ENCODE data around the gene TREX2.

The TREX2 gene

DNA sequence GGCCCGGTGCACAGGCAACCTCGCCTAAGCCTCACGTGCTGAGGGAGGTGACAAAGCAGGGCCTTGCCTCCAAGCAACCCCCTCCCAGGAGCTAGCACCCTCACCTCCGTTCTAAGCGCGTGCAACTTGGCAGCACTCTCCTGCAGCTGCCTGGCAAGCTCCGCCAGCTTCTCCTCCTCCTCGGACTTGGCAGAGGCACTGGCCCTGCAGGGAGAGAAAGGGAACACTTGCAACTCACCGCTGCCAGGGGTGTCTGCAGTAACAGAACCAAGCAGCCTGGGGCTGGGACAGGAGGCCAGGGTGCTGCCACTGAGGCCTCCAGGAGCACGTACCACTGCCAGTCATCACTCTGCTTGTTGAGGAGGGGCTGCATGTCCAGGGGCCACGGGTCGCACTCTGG is 10.3 kb upstream of the TREX2 start:
- DNase-seq (ENCODE audit: low read depth): no peak

DNA sequence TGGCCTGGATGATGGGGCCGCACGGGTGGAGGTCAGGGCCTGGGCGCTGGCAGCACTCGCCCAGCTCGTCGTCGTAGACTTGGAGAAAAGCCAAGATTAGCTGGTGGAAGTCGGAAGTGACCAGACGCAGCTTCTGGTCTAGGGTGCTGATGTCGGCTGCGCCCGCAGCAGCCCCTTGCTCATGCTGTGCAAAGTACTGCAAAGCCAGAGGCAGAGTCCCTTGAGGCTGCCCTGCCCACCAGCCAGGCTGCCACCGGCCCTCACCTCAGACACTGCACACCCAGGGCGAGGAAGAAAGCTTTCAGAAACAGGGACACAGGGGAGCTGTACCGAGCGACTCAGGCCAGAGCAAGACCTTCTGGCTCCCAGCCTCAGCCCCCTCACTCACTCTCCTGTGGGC is 9.7 kb upstream of the TREX2 start:
- no peak for DNase-seq (ENCODE audit: low read depth)

DNA sequence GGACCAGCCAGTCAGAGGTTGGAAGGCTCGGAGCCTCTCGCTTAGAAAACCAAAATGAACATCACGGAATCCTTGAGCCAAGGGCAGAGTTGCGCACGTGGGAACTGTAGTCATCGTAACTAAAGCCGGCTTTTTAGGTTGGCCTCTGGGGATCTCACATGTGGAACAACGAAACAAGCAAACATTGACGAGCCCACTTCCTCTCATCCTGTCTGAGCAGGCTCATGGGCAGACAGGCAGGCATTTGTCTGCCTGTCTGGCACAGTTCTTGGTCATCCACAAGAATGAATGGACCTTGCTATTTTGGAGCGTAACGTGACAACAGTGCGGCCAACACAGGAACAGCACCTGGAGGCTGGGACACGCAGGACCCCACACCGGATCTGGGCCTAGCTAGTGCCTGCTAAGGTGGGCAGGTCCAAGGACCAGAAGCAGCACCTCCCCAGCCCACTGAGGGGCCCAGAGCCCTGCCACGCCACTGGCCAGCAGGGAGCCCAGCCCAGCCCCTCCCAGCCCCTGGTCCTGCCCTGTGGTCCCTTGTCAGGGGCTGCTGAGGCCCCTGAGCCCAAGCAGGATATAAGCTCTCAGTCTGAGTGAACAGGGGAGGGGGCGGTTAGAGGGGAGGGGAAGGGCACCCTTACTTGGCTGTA is 9.2 kb upstream of the TREX2 start:
- DNase-seq (ENCODE audit: low read depth): no peak

DNA sequence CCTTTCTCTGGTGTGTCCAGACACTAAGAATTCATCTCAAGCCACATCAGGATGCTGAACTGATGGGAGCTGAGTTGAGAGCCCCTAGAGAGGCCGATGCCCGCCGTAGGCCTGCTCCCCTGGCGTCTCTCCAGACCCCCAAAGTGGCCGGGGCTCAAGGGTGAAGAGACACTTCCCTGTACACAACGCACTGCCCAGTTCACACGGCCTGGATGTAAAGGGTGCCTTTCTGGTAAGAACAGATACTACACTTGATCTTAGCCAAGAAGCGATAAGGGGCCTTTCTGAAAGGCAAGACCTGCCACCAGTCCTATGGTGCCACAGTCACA is 5.1 kb upstream of the TREX2 start:
- no peak for DNase-seq (ENCODE audit: low read depth)

DNA sequence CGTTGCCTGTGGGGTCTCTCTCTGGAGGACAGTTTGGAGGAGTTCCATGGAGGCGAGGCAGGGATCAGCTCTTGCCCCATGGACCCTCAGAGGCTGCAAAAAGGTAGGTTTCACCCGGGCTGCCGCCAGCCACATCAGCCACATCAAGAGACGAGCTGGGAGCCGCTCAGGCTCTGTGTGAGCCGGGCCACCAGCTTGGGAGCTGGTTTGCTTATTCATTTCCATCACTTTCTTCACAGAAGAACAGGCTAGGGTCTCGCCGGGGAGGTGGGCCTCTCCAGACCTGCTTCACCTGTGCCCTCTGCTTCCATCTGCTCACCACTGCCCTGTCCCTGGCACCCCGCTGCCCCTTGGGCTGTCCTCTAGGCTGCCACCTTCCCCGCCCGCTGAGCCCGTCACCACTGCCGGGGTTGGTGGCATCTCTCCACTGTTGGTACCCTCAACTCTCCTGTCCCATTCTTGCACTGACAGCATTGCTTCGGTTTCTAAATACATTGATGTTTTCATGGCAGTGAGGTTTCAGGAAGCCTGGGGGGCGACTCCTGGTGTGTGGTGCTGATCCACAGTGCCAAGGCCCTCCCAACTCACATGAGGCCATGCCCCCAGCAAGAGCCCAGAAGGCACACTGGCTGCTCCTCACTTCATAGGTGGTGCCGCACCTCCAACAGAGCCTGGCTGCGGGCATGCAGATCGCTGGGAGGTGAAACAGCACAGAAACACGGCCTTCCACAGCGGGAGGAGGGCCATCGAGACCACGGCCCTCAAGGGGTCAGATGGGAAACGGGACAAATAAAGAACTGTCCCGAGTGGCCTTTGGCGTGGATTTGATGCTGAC is 4.5 kb upstream of the TREX2 start:
- DNase-seq (ENCODE audit: low read depth): no peak

DNA sequence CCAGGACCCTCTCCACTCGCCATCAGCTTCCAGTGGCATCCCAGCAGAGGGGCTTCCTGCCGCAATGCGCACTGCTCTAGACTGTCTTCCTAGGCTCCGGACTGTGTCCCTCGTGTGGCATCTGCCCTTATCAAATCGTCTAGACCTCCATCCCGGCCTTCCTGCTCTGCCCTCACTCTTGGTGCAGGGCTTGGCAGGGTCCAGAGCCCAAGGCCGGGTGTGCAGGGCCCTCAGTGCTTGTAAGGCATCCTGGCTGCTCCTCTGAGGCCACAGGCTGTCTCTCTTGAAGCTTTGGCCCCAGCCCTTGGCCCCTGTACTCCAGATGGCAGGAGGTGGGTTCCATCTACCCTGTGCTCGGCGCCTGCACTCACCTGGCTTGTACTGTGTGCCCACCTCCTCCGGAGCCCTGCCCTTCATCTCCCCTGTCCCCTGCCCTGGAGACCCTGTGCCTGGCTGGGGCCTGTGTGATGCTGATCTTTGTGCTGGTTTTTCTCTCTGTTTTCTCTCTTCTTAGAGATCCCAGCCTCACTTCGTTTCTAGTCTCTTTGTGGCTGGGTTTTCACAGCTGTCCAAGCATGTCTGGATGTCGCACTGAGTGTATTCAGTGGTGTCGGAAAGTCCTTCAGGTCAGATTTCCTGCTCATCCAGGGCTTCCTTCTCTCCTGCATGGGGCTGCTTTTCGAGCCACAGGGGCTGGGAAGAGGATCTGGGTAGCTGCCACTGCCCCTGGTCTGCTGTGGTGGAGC is 3.7 kb upstream of the TREX2 start:
- no peak for DNase-seq (ENCODE audit: low read depth)

DNA sequence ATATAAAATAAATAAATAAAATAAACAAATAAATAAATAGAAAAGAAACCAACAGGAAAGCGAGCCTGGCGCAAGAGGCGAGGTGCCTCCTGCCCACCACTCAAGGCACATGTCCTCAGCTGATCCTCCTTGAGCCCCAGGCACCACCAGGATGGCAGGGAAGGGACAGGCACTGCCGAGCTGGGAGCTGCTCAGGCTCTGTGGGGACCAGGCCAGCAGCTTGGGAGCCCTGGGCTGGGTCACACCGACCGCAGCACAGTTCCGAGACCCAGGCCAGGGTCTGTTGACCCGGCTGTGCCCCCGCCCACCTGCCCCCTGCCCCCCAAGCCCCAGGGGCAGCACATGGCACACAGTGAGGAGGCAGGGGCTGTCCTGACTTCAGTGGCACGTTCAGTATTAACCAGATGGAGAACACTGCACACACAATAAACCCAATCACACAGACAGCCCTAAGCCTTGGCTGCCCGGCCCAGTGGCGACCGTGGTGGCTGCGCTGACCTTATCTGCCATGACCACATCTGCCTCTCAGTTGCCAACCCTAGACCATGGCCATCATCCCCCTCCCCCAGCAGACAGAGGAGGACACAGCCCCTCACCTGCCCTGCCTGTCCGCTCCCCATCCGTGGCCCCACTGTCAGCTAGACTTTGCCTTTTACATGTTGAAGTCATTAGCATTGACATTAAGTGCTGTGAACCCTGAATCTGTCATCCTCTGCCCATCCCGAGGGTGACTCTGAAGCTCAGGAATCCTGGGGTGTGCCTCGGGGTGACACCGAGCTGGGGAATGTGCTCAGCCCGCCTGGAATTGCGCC is 2.9 kb upstream of the TREX2 start:
- no peak for DNase-seq (ENCODE audit: low read depth)

DNA sequence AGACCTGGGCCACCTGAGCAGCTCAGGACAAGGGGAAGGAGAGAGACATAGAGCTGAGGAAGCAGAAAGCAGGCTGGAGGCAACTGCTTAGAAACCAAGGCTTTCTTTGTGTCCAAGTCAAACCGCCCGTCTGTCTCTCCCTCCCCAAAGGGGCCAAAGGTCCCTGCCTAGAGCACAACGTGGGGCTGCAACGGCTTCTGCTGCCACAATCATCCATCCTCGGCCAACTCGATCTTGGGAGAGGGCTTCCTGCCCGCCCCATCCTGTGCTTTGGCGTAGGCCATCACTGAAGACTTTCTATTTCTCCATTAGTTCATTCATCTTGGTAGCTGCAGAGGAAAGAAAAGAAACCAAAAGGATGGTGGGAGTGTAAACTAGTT is 1.7 kb upstream of the TREX2 start:
- DNase-seq (ENCODE audit: low read depth): no peak

DNA sequence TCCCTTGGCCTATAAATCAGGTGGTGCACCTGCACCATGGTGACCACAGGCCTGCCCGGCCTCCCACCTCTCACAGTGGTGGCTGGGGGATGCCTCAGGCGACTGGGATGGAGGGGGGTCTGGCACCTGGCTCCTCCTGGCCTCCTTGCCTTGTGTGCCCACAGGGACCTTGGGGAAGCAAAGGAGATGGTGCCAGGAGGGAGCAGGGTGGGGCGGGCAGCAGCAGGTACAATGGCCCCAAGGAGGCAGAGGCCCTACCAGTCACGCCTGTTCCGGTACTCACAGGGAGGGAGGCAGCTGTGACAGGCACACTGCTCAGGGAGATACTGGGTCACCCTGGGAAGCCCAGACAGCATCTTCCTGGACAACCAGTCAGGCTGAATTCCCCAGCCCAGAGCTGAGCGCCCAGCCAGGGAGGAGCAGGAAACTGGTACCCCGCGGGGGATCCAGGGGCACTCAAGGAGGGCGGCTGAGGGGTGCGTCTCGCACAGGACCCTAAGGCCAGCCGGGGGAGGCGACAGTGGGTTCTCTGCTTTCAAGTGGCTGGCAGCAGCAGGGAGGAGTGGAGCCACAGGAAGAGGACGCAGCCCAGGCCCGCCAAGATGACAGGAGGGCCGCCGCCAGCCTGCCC is 1.2 kb upstream of the TREX2 start:
- no peak for DNase-seq (ENCODE audit: low read depth)

DNA sequence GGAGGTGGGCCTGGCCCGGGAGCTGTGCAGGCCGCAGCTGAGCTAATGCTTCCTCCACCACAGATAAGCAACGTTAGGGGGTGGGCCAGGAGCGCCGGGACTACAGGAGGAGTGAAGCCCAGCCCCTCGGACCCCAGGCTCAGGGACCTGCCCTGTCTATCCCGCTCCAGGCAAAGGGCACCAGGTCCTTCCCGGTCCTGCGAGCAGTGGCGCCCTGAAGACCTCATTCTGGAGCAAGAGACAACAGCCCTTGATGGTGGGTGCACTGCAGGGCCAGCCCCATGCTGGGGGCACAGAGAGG is 730 bp upstream of the TREX2 start:
- no peak for DNase-seq (ENCODE audit: low read depth)

DNA sequence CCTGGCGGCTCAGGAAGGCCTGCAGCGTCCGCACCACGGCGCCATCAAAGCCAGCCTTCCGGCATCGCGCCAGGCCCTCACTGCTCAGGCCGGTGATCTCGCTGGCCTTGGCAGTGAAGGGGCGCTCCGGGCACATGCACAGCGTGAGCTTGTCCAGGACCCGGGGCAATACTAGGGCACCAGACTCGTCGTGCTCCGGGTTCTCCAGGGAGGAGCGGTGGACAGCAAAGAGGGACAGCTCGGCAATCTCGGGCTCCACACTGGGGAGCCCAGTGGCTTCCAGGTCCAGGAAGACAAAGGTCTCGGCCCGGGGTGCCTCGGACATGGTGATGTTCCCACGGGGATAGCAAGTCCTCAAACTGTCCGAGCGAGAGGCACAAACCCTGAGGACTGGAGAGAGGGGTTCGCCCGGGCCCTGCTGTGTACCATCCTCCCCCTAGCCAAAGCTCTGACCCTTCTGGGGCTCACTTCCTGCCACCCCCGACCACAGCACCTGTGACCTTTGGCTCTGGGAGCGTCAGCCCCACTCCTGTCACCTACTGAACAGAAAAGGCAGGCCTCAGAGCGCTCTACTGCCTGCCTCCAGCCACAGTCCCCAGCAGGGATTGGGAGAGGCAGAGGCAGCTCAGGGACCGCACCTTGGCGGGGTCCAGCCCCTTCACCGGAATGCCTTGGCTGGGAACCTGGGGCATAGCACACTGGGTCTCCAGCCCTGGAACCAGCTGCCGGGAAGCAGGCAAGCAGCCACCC is 575 bp downstream of the TREX2 start:
- DNase-seq (ENCODE audit: low read depth): no peak

DNA sequence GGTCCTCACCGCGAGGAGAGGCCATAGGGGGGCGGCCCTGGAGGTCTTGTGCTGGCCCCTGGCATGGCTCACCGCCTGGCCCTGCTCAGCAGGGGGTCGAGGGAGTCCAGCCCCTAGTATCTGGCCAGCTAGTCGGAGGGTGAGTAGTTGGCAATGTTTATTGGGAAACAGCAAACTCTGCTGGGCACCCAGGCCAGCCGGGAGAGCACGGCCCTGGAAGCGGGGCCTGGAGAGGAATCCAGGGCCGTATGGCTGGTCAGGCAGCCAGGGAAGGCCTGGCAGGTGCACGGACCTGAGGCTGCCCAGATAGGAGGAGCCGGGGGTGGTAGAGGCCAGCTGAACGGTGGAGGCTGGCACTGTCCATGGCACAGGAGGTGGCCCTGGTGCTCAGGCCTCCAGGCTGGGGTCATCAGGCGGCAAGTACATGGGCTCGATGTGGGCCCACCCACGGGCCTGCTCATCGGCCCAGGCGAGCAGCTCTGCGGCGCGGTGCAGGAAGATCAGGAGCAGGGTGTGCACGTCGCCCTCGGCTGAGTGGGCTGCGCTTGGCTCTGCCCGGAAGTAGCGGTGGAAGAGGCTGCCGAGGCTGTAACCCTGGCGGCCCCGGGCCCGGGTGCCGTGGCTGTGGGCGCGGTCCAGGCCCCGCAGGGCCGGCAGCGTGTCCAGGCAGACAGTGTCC is 1.4 kb downstream of the TREX2 start:
- no peak for DNase-seq (ENCODE audit: low read depth)

DNA sequence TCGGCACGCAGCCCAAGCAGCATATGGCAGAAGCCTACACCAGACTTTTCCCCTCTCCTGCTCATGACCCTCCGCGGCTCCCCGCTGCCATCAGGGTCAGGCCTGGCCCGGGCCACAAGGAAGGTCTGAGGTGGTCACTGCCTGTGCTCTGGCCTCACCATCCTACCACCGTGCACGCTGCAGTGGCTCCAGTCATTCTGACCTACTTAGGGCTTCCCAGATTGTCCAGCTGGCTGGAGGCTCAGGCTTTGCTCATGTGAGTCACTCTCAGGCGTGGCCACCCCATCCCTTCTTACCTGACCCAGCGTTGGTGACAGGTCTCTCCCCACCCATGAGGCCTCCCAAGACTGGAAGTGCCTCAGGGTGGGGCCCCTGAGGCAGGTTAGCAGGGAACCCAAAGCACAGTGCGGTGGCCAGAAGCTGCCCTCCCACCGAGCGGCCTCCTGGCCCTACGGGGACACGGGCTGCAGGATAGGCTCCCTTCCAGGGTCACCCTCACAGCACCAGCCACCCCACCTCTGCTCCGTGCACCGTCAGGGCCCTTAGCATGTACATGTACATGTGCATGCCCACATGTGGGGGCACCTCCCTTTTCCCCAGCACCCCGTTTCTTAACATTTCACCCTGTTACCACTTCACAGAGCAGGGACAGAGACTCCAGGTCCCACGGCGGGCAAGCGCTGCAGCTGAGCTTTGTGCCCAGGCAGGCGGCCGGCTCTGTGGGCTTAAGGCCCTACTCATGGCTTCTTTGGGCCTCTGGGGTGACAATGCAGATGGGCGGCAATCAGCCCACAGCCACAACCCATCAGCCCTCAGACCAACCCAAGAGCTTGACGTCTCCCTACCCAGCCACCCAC is 2.2 kb downstream of the TREX2 start:
- DNase-seq (ENCODE audit: low read depth): no peak

DNA sequence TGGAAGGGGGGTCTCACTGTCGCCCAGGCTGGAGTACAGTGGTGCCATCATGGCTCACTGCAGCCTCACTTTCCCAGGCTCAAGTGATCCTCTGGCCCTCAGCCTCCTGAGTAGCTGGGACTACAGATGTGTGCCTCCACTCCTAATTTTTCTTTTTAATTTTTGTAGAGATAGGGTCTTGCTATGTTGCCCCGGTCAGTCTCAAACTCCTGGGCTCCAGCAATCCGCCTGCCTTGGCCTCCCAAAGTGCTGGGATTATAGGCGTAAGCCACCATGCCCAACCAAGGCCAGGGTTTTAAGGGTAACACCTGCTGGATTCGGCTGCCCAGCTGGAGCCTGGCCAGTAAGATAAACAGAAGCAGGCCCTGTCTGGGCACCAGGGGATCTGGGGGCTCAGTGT is 3.4 kb downstream of the TREX2 start:
- DNase-seq (ENCODE audit: low read depth): no peak

DNA sequence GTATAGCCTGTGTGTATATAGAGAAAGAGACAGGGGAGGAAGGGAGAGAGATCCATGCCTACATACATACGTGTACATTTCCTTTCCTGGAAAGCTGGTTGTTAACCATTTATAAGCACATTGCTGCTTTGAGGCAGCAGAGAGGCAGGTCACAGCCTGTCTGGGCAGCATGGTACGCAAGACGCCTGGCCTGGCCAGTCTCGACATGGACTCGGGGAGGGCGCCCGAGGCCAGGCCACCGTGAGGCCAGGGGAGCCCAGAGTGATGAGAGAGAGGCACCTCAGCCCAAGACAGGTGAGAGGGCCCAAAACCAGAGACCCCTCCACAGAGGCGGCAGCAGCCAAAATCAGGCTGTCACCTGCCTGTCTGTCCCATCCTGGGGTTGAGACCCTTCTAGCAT is 3.9 kb downstream of the TREX2 start:
- DNase-seq (ENCODE audit: low read depth): no peak

DNA sequence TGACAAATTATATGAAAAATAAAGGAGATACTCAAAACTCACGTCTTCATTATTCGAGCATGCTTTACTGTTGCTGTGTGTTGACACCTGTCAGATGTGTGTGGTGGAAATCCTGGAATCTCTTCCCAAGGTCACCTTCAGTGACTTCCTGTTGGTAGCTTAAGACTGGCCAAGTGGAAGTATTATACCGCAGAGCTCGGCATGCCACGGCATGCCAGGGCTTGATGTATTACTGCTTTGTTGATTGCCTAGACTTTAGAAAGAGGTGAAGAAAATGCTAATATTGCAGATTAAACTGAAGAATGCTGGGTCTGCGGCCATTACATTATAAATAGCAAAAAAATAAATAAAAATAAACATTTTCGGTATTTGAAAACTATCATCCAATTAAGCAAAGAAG is 4.6 kb downstream of the TREX2 start:
- no peak for DNase-seq (ENCODE audit: low read depth)

DNA sequence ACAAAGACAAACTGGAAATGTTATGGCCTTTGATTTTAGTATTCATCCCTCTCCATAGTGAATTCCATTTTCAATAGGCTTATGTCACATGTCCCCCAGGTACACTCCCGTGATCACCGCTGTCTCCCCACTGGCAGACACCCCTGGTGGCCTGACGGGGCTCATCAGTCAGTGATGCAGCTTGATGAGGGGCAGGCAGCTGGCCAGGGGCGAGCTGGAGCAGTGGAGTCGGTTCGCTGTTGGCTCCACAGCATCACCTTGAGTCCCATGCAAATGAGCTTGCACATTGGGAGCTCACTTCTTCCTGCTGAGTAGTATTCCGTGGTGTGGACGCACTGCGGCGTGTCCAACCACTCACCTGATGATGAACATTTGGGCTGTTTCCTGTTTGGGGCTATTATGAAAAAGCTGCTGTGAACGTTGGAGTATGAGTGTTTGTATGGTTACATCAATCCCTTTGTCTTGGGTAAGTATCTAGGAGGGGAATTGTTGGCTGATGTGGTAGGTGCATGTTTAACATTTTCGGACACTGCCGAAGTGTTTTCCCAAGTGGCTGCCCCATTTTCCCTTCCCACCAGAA is 5.2 kb downstream of the TREX2 start:
- DNase-seq (ENCODE audit: low read depth): no peak

DNA sequence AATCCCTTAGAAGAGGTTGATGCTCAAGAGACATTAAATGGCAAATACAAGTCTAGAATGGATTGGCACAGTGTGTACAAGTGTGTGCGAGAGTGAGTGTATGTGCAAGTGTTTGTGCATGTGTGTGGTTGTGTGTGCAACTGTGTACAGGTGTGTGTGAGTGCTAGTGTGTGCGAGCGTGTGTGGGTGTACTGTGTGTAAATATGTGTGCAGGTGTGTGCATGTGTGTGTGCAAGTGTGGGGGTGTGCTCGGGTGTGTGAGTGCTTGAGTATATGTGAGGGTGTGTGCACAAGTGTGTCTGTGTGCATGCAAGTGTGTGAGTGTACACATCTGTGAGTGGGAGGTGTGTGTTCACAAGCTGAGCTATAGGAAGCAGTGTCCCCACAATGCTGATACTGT is 5.9 kb downstream of the TREX2 start:
- no peak for DNase-seq (ENCODE audit: low read depth)

DNA sequence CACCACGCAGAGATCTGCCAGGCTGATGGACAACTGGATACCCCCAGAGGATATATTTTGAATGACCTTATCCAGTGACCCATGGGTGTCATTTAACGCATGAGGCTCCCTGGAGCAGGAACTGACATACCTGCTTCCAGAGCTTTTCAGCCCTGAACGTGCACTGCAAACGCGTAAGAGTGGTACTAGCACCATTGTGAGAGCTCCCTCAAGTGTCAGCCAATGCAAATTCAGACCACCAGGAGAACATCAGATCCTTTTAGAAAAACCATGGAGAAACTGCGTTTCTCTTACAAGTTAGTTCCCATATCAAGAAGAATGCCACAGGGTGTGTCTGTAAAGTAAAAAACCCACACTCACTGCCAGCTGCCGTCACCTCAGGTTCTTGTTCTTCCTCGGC is 7.3 kb downstream of the TREX2 start:
- no peak for DNase-seq (ENCODE audit: low read depth)

DNA sequence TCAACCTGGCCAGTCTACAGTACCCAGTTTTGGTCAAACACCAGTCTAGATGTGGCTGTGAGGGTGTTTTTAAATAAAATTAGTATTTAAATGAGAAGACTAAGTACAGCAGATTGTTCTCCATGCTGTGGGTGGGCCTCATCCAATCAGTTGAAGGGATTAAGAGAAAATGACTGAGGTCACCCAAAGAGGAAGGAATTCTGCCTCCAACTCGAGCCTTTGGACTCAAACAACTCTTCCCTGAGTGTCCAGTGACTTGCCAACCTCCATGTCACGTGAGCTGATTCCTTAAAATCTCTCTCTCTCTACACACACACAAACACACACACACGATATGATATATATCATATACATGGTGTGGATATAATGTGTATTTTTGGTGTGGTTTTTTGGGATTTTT is 10.0 kb downstream of the TREX2 start:
- no peak for DNase-seq (ENCODE audit: low read depth)

Measured in CMK (cell line).